Gastroesophageal sphincter (tissue), 4 donors: ENCODE data around the gene SIX4. TPM values are rescaled to one million over a fixed set of nuclear protein-coding genes. Genes with fewer than 3 reads are reported as not detected.

ENCODE experiments used
- ATAC-seq: fragments of 150-250 bp; one replicate; pipeline ENCODE4 v1.9.1; 2016; ENCODE audit warnings: mild to moderate bottlenecking, moderate library complexity
- H3K27ac ChIP-seq, 4 donors: fragments of 200-600 bp; sonication (generic) in 3 of 4; 1 replicate in 3 of 4; 2 replicates in 1 of 4; pipeline ENCODE4 v1.5.1; 2016 to 2019
- H3K27me3 ChIP-seq: fragments of 200-600 bp; sonication (generic); one replicate; pipeline ENCODE4 v1.5.1; 2019
- H3K36me3 ChIP-seq, 2 donors: fragments of 200-600 bp; sonication (generic); one replicate each; pipeline ENCODE4 v1.5.1; 2019; ENCODE audit warnings: control low read depth in 1 of 2
- H3K4me1 ChIP-seq, 3 donors: fragments of 200-600 bp; sonication (generic); 1 replicate in 2 of 3; 2 replicates in 1 of 3; pipeline ENCODE4 v1.5.1; 2016 to 2019; ENCODE audit warnings: control low read depth in 2 of 3
- H3K4me3 ChIP-seq, 2 donors: fragments of 200-600 bp; sonication (generic); one replicate each; pipeline ENCODE4 v1.5.1; 2019; ENCODE audit warnings: mild to moderate bottlenecking in 1 of 2, moderate library complexity in 1 of 2
- H3K9me3 ChIP-seq, 3 donors: fragments of 200-600 bp; sonication (generic); one replicate each; pipeline ENCODE4 v1.5.1; 2017 to 2019; ENCODE audit warnings: control low read depth in 2 of 3
- EP300 ChIP-seq: sonication (generic); formaldehyde crosslinking; IDR thresholded peaks from one replicate; pipeline ENCODE4 v1.6.1; 2017; ENCODE audit warnings: antibody characterized with exemption, mild to moderate bottlenecking
- POLR2A ChIP-seq, 2 donors: fragments of 450-650 bp; IDR thresholded peaks; one replicate each; pipeline ENCODE4 v1.6.1; 2017; ENCODE audit warnings: antibody characterized with exemption in 2 of 2, mild to moderate bottlenecking in 2 of 2, moderate library complexity in 1 of 2
- POLR2AphosphoS5 ChIP-seq: sonication (generic); formaldehyde crosslinking; IDR thresholded peaks from one replicate; pipeline ENCODE4 v1.6.1; 2017; ENCODE audit warnings: antibody characterized with exemption
- WGBS, 2 donors: methylation state at CpG; one replicate each; pipeline ENCODE4 v1.1.5; 2018; ENCODE audit warnings: low coverage in 1 of 2; 5-methylcytosine and 5-hydroxymethylcytosine counted together
- total RNA-seq, 4 donors: library from RNA; depleted of rRNA; stranded (reverse); fragments of >200 nt; gene quantifications; one replicate each; pipeline ENCODE4 v1.1.0, GENCODE V29; 2016
- TF ChIP-seq, protein P1 (sequence below), 4 experiments: fragments of 200-600 bp in 2 of 4; fragments of 450-650 bp in 2 of 4; sonication (generic) in 1 of 4; IDR thresholded peaks; one replicate each; pipeline ENCODE4 v1.5.1; 2017 to 2019; ENCODE audit warnings: antibody characterized with exemption in 4 of 4, mild to moderate bottlenecking in 2 of 4, moderate library complexity in 2 of 4

Gene SIX4
- total RNA-seq, 4 donors from 2014 or later: 1.6 to 2.4 (median 2.1) TPM

DNA sequence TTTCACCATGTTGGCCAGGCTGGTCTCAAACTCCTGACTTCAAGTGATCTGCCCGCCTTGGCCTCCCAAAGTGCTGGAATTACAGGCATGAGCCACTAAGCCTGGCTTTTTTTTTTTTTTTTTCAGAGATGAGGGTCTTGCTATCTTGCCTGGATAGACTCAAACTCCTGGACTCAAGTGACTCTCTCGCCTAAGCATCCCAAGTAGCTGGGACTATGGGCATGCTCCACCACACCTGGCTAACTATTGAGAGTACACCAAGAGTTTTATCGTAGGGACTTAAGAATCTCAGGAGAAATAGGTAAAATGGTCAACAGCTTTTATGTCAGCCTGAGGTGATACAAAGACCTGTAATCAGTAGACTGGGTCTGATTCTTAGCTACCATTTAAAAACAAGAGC lies 43.6 kb downstream of the SIX4 start:
- Histone ChIP-seq H3K4me1 (no peaks in the 10 kb centered on the region), H3K4me3 (no peak overlapping the region), H3K9me3 (peaks cover 0 to 5% (median 0%) of the 10 kb centered on the region in 3 donors), H3K27ac (no peak overlapping the region), H3K27me3 (no peaks in the 10 kb centered on the region), H3K36me3 (no peaks in the 10 kb centered on the region)
- WGBS, 2 donors: 90 to 100% methylated on average over 2 to 3 of the region's 3 CpGs
- TF ChIP-seq, protein P1, sequence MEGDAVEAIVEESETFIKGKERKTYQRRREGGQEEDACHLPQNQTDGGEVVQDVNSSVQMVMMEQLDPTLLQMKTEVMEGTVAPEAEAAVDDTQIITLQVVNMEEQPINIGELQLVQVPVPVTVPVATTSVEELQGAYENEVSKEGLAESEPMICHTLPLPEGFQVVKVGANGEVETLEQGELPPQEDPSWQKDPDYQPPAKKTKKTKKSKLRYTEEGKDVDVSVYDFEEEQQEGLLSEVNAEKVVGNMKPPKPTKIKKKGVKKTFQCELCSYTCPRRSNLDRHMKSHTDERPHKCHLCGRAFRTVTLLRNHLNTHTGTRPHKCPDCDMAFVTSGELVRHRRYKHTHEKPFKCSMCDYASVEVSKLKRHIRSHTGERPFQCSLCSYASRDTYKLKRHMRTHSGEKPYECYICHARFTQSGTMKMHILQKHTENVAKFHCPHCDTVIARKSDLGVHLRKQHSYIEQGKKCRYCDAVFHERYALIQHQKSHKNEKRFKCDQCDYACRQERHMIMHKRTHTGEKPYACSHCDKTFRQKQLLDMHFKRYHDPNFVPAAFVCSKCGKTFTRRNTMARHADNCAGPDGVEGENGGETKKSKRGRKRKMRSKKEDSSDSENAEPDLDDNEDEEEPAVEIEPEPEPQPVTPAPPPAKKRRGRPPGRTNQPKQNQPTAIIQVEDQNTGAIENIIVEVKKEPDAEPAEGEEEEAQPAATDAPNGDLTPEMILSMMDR (IDR thresholded peaks at IDR 0.05): no peak
- TF ChIP-seq POLR2A (IDR thresholded peaks at IDR 0.05) (no peak), POLR2AphosphoS5 (no peak), EP300 (no peak)
- ATAC-seq: no peak

DNA sequence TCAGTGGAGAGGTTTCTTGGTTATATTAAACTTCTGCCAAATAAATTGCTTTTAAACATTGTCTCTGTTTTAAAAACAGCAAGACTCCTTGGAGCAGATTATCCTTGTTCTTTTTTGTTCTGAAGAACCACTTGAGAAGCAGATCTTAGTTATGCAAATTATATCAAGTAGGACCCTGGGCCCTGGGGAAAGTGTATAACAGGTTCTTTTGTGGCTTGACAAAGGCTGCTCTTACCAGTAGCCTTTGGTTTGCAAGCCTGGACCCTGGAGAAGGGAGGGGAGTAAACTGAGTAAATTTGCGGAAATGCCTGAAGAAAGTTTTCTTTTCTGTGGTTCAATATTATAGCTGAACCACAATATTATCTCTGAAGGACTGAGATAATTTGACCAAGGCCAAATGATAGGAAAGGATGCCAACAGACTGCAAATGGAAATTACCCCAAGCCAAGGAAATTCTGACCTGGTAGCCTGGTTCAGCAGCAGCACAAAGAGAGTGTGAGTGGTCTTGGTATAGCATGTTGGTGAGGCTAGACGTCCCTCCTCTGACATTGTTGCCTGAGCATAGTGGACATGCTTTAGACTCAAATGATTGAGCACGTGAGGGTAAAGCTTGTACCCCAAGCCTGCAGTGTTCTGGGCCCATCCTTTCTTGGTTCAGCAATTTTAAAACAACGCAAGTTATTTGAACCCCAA lies 44.4 kb downstream of the SIX4 start:
- H3K27ac ChIP-seq: no peak overlapping the region
- TF ChIP-seq, protein P1 (IDR thresholded peaks at IDR 0.05): no peak
- TF ChIP-seq EP300 (no peak), POLR2A (IDR thresholded peaks at IDR 0.05) (no peak), POLR2AphosphoS5 (no peak)
- peaks cover 0 to 5% (median 0%) of the 10 kb centered on the region in 3 donors for H3K9me3 ChIP-seq
- H3K36me3 ChIP-seq: no peaks in the 10 kb centered on the region
- WGBS, 2 donors: 55 to 72% methylated on average over 2 to 4 of the region's 4 CpGs
- no peaks in the 10 kb centered on the region for H3K4me1 ChIP-seq
- H3K27me3 ChIP-seq: no peaks in the 10 kb centered on the region
- no peak for ATAC-seq
- H3K4me3 ChIP-seq: no peak overlapping the region

DNA sequence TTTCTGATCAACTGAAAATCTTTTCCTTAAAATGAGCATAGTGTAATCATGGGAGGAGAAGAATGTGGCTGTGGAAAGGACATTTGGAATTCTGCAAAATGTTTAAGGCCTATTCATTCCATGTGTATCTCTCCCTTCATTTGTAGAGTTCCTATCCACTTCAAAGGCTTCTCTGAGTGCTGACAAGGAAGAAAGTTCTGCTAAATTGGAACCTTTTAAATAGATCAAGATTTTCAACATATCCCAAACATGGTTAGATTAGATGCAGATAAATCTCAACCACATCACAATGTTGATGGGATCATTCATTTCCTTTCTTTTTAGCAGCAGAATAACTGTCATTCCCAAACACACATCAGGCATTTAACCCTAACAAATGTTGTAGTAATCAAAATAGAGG lies 46.5 kb downstream of the SIX4 start:
- no peak for ATAC-seq
- Histone ChIP-seq H3K27me3 (no peaks in the 10 kb centered on the region), H3K4me1 (no peaks in the 10 kb centered on the region), H3K9me3 (no peaks in the 10 kb centered on the region), H3K36me3 (no peaks in the 10 kb centered on the region), H3K27ac (no peak overlapping the region), H3K4me3 (no peak overlapping the region)
- TF ChIP-seq POLR2A (IDR thresholded peaks at IDR 0.05): no peak
- TF ChIP-seq, protein P1 (IDR thresholded peaks at IDR 0.05): no peak
- TF ChIP-seq POLR2AphosphoS5: no peak
- no peak for TF ChIP-seq EP300

DNA sequence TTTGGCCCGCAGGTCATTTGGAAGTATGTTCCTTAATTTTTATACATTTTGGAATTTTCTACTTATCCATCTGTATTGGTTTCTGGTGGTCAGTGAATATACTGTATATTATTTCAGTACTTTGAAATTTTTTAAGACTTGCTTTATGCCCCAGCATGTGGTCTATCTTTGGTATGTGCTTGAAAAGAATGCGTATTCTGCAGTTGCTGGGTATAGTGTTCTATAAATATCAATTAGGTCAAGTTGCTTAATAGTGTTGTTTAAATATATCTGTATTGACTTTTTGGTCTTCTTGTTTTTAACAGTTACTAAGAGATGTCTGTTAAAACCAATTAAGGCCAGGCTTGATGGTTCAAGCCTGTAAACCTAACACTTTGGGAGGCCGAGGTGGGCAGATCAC lies 53.2 kb downstream of the SIX4 start:
- no peaks in the 10 kb centered on the region for H3K9me3 ChIP-seq
- TF ChIP-seq, protein P1 (IDR thresholded peaks at IDR 0.05): no peak
- no peak for TF ChIP-seq POLR2AphosphoS5
- TF ChIP-seq EP300: no peak
- no peak for TF ChIP-seq POLR2A (IDR thresholded peaks at IDR 0.05)
- ATAC-seq: no peak
- H3K4me1 ChIP-seq: no peaks in the 10 kb centered on the region
- WGBS, 2 donors: 74 to 81% methylated on average over 2 of the region's 3 CpGs
- no peaks in the 10 kb centered on the region for H3K36me3 ChIP-seq
- H3K27ac ChIP-seq: no peak overlapping the region
- no peak overlapping the region for H3K4me3 ChIP-seq
- peaks cover 11% of the 10 kb centered on the region for H3K27me3 ChIP-seq

DNA sequence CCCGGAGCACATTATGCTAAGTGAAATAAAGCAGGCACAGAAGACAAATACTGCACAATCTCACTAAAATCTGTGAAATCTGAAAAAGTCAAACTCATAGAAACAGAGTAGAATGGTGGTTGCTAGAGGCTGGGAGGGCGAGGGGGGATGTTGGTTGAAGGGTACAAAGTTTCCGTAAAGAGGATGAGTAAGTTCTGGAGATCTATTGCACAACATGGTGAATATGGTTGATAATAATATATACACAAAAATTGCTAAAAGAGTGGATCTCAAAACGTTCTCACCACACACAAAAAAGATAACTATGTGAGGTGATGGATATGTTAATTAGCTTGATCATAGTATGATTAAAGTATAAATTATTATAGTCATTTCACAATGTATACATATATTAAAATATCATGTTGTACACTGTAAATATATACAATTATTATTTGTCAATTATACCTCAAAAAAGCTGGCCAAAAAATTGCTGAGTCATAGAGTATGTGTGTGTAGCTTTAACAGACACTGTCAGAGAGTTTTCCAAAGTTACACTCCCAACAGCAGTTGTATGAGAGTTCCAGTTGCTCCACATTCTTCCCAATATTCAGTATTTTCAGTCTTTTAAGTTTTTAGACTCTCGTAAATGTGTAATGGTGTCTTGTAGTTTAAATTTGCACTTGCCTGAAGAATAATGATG lies 55.6 kb downstream of the SIX4 start:
- no peaks in the 10 kb centered on the region for H3K36me3 ChIP-seq
- TF ChIP-seq, protein P1 (IDR thresholded peaks at IDR 0.05): no peak
- TF ChIP-seq POLR2A (IDR thresholded peaks at IDR 0.05) (no peak), POLR2AphosphoS5 (no peak), EP300 (no peak)
- no peaks in the 10 kb centered on the region for H3K4me1 ChIP-seq
- ATAC-seq: no peak
- no peak overlapping the region for H3K4me3 ChIP-seq
- no peak overlapping the region for H3K27ac ChIP-seq
- no peaks in the 10 kb centered on the region for H3K9me3 ChIP-seq
- peaks cover 27% of the 10 kb centered on the region for H3K27me3 ChIP-seq
- WGBS, 2 donors: 81 to 89% methylated on average over 5 of the region's 5 CpGs
